CD4-positive, alpha-beta T cell (primary cell): ENCODE results near the gene UNC119. TPM values are rescaled to one million over a fixed set of nuclear protein-coding genes. Genes with fewer than 3 reads are reported as not detected.

Experiments
- ATAC-seq: fragments of 200-7000 bp; cut with Tn5 transposase; one replicate; pipeline ENCODE4 v1.10.0; 2022; ENCODE audit warnings: mild to moderate bottlenecking; ENCODE audit not compliant: poor library complexity
- CTCF ChIA-PET: fragments of 350-600 bp; sonication (Branson Sonifier 250); formaldehyde crosslinking; loops from one replicate; lab custom pipeline; 2021; ENCODE audit warnings: antibody characterized with exemption, inconsistent platforms; lab: Charles Lee
- POLR2A ChIA-PET: fragments of 350-600 bp; sonication (Branson Sonifier 250); formaldehyde crosslinking; loops from one replicate; lab custom pipeline; 2021; ENCODE audit warnings: antibody characterized with exemption, inconsistent platforms; lab: Charles Lee
- DNase-seq, 14 experiments: peaks; one replicate each; pipeline ENCODE4 v3.0.0-alpha.2; 2013 to 2020; ENCODE audit warnings: mixed read lengths in 2 of 14
- H3K27ac ChIP-seq, 2 donors: one replicate each; pipeline versions ENCODE4 v1.5.1 to v1.7.0; 2013; ENCODE audit warnings: low read length in 2 of 2, low read depth in 1 of 2, mild to moderate bottlenecking in 1 of 2
- H3K27me3 ChIP-seq, 2 experiments: 1 replicate in 1 of 2; 2 replicates in 1 of 2; pipeline versions ENCODE4 v1.6.1 to v1.7.0; 2013; ENCODE audit warnings: low read length in 2 of 2, control low read depth in 1 of 2, mild to moderate bottlenecking in 1 of 2, moderate library complexity in 1 of 2; ENCODE audit not compliant: insufficient read depth in 2 of 2, control insufficient read depth in 1 of 2
- H3K36me3 ChIP-seq: one replicate; pipeline ENCODE4 v1.6.1; 2013; ENCODE audit warnings: low read length, control low read depth; ENCODE audit not compliant: insufficient read depth
- H3K4me1 ChIP-seq: one replicate; pipeline ENCODE4 v1.6.1; 2013; ENCODE audit warnings: low read length, control low read depth; ENCODE audit not compliant: insufficient read depth
- H3K4me3 ChIP-seq: one replicate; pipeline ENCODE4 v1.5.1; 2013; ENCODE audit warnings: mild to moderate bottlenecking, low read length, moderate library complexity
- H3K9me3 ChIP-seq, 2 experiments: 1 replicate in 1 of 2; 2 replicates in 1 of 2; pipeline versions ENCODE4 v1.6.1 to v1.7.0; 2013; ENCODE audit warnings: low read length in 2 of 2, mild to moderate bottlenecking in 2 of 2, control low read depth in 1 of 2, moderate library complexity in 1 of 2; ENCODE audit not compliant: control insufficient read depth in 1 of 2, insufficient read depth in 1 of 2
- H3K27ac Mint-ChIP-seq: one replicate; pipeline ENCODE4 v1.8.0; 2020; ENCODE audit warnings: mixed read lengths
- H3K27me3 Mint-ChIP-seq: one replicate; pipeline ENCODE4 v1.8.0; 2021; ENCODE audit warnings: mixed read lengths
- H3K36me3 Mint-ChIP-seq: one replicate; pipeline ENCODE4 v1.8.0; 2021; ENCODE audit warnings: low read depth, mixed read lengths
- H3K4me1 Mint-ChIP-seq: one replicate; pipeline ENCODE4 v1.8.0; 2021; ENCODE audit warnings: low read depth, mixed read lengths
- H3K4me3 Mint-ChIP-seq: one replicate; pipeline ENCODE4 v1.8.0; 2020; ENCODE audit warnings: mild to moderate bottlenecking, mixed read lengths
- H3K9me3 Mint-ChIP-seq: one replicate; pipeline ENCODE4 v1.8.0; 2020; ENCODE audit warnings: mixed read lengths
- CTCF ChIP-seq: fragments of 200-600 bp; IDR thresholded peaks from one replicate; pipeline ENCODE4 v1.8.0; 2022; ENCODE audit warnings: antibody characterized with exemption, mild to moderate bottlenecking
- intact Hi-C, 2 experiments: fragments of 100-400 bp; cut with DNase I in 1 of 2; cut with micrococcal nuclease in 1 of 2; formaldehyde crosslinking; loops; one replicate each; pipeline versions ENCODE4 v1.15.1 to v1.9.0; 2023 to 2025; cut with DNase I, micrococcal nuclease
- total RNA-seq, 174 experiments: library from RNA in 2 of 174; stranded (reverse) in 2 of 174; gene quantifications; one replicate each; pipeline ENCODE4 v1.2.3 and lab custom pipeline; 2021 to 2026

UNC119 gene
- total RNA-seq, 2 experiments from 2014 or later = 77.1 to 83.9 TPM

GRCh38 chr17:28567604-28568003 lies 15.2 kb upstream of the UNC119 start:
- POLR2A ChIA-PET = no interaction called here
- Mint-ChIP-seq H3K4me1 (peaks cover 57% of the 10 kb centered on the region), H3K4me3 (peak overlapping the region; percentile 18), H3K36me3 (peaks cover 67% of the 10 kb centered on the region), H3K9me3 (no peaks in the 10 kb centered on the region), H3K27me3 (no peaks in the 10 kb centered on the region), H3K27ac (peak overlapping the region; percentile 21)
- H3K36me3 ChIP-seq = peaks cover 19% of the 10 kb centered on the region
- TF ChIP-seq CTCF = no peak
- H3K27ac ChIP-seq = no peak overlapping the region
- peaks cover 42% of the 10 kb centered on the region for H3K4me1 ChIP-seq
- ATAC-seq (no peak), DNase-seq (peak in 1 of 14 experiments; percentile 21)
- H3K27me3 ChIP-seq = no peaks in the 10 kb centered on the region
- H3K4me3 ChIP-seq = no peak overlapping the region
- intact Hi-C loops = no loop called here
- no peaks in the 10 kb centered on the region for H3K9me3 ChIP-seq
- CTCF ChIA-PET = no interaction called here

GRCh38 chr17:28563475-28563874 lies 11.1 kb upstream of the UNC119 start:
- no peak for TF ChIP-seq CTCF
- ATAC-seq (no peak), DNase-seq (no peak)
- H3K27me3 Mint-ChIP-seq = no peaks in the 10 kb centered on the region
- peaks cover 54% of the 10 kb centered on the region for H3K36me3 ChIP-seq
- no peaks in the 10 kb centered on the region for H3K9me3 Mint-ChIP-seq
- H3K36me3 Mint-ChIP-seq = peaks cover 74% of the 10 kb centered on the region
- H3K4me1 Mint-ChIP-seq = peaks cover 23% of the 10 kb centered on the region
- ChIA-PET POLR2A (interaction anchor here (2.8 kb wide), 1 partner anchor 8 kb away, joined by 13 read pairs; the partner anchor contains the start of gene PIGS), CTCF (no interaction called here)
- no peak overlapping the region for H3K4me3 ChIP-seq
- intact Hi-C loops = no loop called here
- peaks cover 10% of the 10 kb centered on the region for H3K4me1 ChIP-seq
- H3K27me3 ChIP-seq = no peaks in the 10 kb centered on the region
- no peak overlapping the region for H3K27ac ChIP-seq
- no peaks in the 10 kb centered on the region for H3K9me3 ChIP-seq
- H3K27ac Mint-ChIP-seq = no peak overlapping the region
- no peak overlapping the region for H3K4me3 Mint-ChIP-seq

GRCh38 chr17:28555022-28555421 lies 2.6 kb upstream of the UNC119 start:
- peaks cover 28% of the 10 kb centered on the region for H3K4me1 ChIP-seq
- Mint-ChIP-seq H3K27me3 (no peaks in the 10 kb centered on the region), H3K4me3 (peak overlapping the region; percentile 6), H3K9me3 (no peaks in the 10 kb centered on the region), H3K27ac (no peak overlapping the region), H3K4me1 (peaks cover 26% of the 10 kb centered on the region), H3K36me3 (peaks cover 77% of the 10 kb centered on the region)
- H3K27me3 ChIP-seq = no peaks in the 10 kb centered on the region
- TF ChIP-seq CTCF = peak; percentile 3
- intact Hi-C loops = no loop called here
- ATAC-seq (no peak), DNase-seq (no peak)
- no peak overlapping the region for H3K27ac ChIP-seq
- H3K9me3 ChIP-seq = no peaks in the 10 kb centered on the region
- ChIA-PET POLR2A (interaction anchor here (0.6 kb wide), 1 partner anchor 16 kb away, joined by 3 read pairs; no protein-coding TSS in a partner anchor), CTCF (no interaction called here)
- H3K36me3 ChIP-seq = peaks cover 68% of the 10 kb centered on the region
- no peak overlapping the region for H3K4me3 ChIP-seq
